AG09309 (cell line): ENCODE data around the gene RELCH.

Source experiments
- DNase-seq: peaks from one replicate; pipeline ENCODE4 v3.0.0-alpha.2; 2010; ENCODE audit warnings: low read depth
- H3K4me3 ChIP-seq: 2 replicates; pipeline ENCODE4 v1.5.1; 2011; ENCODE audit warnings: mild to moderate bottlenecking, low read depth, low read length, moderate library complexity; ENCODE audit not compliant: control insufficient read depth
- CTCF ChIP-seq: IDR thresholded peaks from 2 replicates; pipeline ENCODE4 v1.5.1; 2011; ENCODE audit warnings: mild to moderate bottlenecking, low read depth, low read length, inconsistent platforms; ENCODE audit not compliant: insufficient read depth, control insufficient read depth; ENCODE audit errors: missing control alignments

RELCH gene

GRCh38 chr18:62327977-62328376, 140.9 kb downstream of the RELCH start:
- no peak overlapping the region for H3K4me3 ChIP-seq
- TF ChIP-seq CTCF = no peak
- no peak for DNase-seq

GRCh38 chr18:62328586-62329525, 141.8 kb downstream of the RELCH start:
- no peak for DNase-seq
- H3K4me3 ChIP-seq = no peak overlapping the region
- TF ChIP-seq CTCF = no peak

- peak; percentile 14 for DNase-seq
- no peak overlapping the region for H3K4me3 ChIP-seq
- no peak for TF ChIP-seq CTCF
Measured at GRCh38 chr18:62329691-62330454, 142.8 kb downstream of the RELCH start.

- TF ChIP-seq CTCF = no peak
- DNase-seq = no peak
Measured at GRCh38 chr18:62330650-62331049, 143.6 kb downstream of the RELCH start.

GRCh38 chr18:62331581-62332356, 144.7 kb downstream of the RELCH start:
- no peak for TF ChIP-seq CTCF
- no peak for DNase-seq
- H3K4me3 ChIP-seq = no peak overlapping the region

More at GRCh38 chr18:62330650-62331049, 143.6 kb downstream of the RELCH start:
- no peak overlapping the region for H3K4me3 ChIP-seq

- no peak overlapping the region for H3K4me3 ChIP-seq
- no peak for TF ChIP-seq CTCF
- DNase-seq = no peak
Measured at GRCh38 chr18:62332431-62332830, 145.4 kb downstream of the RELCH start.
